OCI-LY1 (cell line): ENCODE measurements around the gene LRRC1.

Source experiments
- H2AFZ ChIP-seq: fragments of 200-600 bp; sonication (generic), shearing (Covaris generic); 2 replicates; pipeline ENCODE4 v1.6.0; 2014; ENCODE audit warnings: antibody characterized with exemption, mild to moderate bottlenecking, low read length
- H3F3A ChIP-seq: fragments of 200-600 bp; sonication (generic), shearing (Covaris generic); 2 replicates; pipeline ENCODE4 v1.6.0; 2014; ENCODE audit warnings: mild to moderate bottlenecking, antibody characterized with exemption, low read length, moderate library complexity; ENCODE audit not compliant: insufficient read depth
- H3K27ac ChIP-seq: fragments of 200-600 bp; sonication (generic); 2 replicates; pipeline ENCODE4 v1.5.1; 2014; ENCODE audit warnings: low read length, mixed run types, mild to moderate bottlenecking, low read depth; ENCODE audit not compliant: poor library complexity, severe bottlenecking
- H3K27me3 ChIP-seq: fragments of 200-600 bp; sonication (generic); 2 replicates; pipeline ENCODE4 v1.6.0; 2014; ENCODE audit warnings: antibody characterized with exemption, mild to moderate bottlenecking, low read length, moderate library complexity; ENCODE audit not compliant: insufficient read depth
- H3K36me3 ChIP-seq: fragments of 200-600 bp; sonication (generic); 2 replicates; pipeline ENCODE4 v1.6.1; 2014; ENCODE audit warnings: mild to moderate bottlenecking, antibody characterized with exemption, low read length, moderate library complexity, mixed read lengths; ENCODE audit not compliant: insufficient read depth
- H3K4me1 ChIP-seq: fragments of 200-600 bp; sonication (generic); 2 replicates; pipeline ENCODE4 v1.5.1; 2014; ENCODE audit warnings: mild to moderate bottlenecking, low read length, moderate library complexity; ENCODE audit not compliant: insufficient read depth, severe bottlenecking
- H3K4me2 ChIP-seq: fragments of 200-600 bp; sonication (generic), shearing (Covaris generic); 2 replicates; pipeline ENCODE4 v1.6.1; 2014; ENCODE audit warnings: low read length
- H3K4me3 ChIP-seq: fragments of 200-600 bp; sonication (generic); 2 replicates; pipeline ENCODE4 v1.5.1; 2014; ENCODE audit warnings: low read length, low read depth, mild to moderate bottlenecking, mixed read lengths; ENCODE audit not compliant: poor library complexity, severe bottlenecking
- H3K79me2 ChIP-seq: fragments of 200-600 bp; shearing (Covaris generic); 2 replicates; pipeline ENCODE4 v1.6.1; 2016; ENCODE audit warnings: mixed run types, low read length, mixed read lengths; ENCODE audit not compliant: insufficient read depth
- H3K9ac ChIP-seq: fragments of 200-600 bp; sonication (generic), shearing (Covaris generic); 2 replicates; pipeline ENCODE4 v1.6.1; 2014; ENCODE audit warnings: mild to moderate bottlenecking, low read length, mixed read lengths
- H3K9me2 ChIP-seq: fragments of 200-600 bp; sonication (generic), shearing (Covaris generic); 2 replicates; pipeline ENCODE4 v1.6.1; 2014; ENCODE audit warnings: low read depth, mild to moderate bottlenecking, low read length, mixed read lengths
- H3K9me3 ChIP-seq: fragments of 200-600 bp; shearing (Covaris generic); 2 replicates; pipeline ENCODE4 v1.6.1; 2014; ENCODE audit warnings: low read length, mixed read lengths
- H4K20me1 ChIP-seq: fragments of 200-600 bp; sonication (generic), shearing (Covaris generic); 2 replicates; pipeline ENCODE4 v1.6.0; 2016; ENCODE audit warnings: mild to moderate bottlenecking, low read length; ENCODE audit not compliant: insufficient read depth
- EZH2 ChIP-seq: fragments of 200-600 bp; sonication (generic), shearing (Covaris generic); IDR thresholded peaks from 2 replicates; pipeline ENCODE4 v1.8.0; 2017; ENCODE audit warnings: borderline replicate concordance, mixed run types, mild to moderate bottlenecking, antibody characterized with exemption, low read length, moderate library complexity, mixed read lengths
- TF ChIP-seq, protein P1 (sequence below): fragments of 200-600 bp; sonication (generic), shearing (Covaris generic); IDR thresholded peaks from 2 replicates; pipeline ENCODE4 v1.5.1; 2017; ENCODE audit warnings: mild to moderate bottlenecking, antibody characterized with exemption, low read length, moderate library complexity, mixed read lengths

LRRC1 gene

DNA sequence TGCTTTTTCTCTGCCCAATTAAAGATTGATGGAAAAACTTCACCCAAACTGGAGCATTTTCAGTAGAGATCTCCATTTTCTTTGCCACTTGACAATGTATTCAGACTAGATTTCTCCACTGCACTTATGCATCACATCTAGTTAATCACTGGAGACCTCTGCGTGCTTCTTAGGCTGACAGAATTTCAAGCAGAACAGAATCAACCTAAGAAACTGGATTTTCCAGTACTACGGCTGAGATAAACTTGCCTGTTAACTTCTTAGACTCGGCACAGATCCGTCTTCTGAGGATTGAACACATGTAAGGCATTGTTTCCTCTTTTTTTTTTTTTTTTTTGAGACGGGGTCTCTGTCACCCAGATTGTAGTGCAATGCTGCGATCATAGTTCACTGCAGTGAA lies 139.2 kb downstream of the LRRC1 start:
- TF ChIP-seq, protein P1, sequence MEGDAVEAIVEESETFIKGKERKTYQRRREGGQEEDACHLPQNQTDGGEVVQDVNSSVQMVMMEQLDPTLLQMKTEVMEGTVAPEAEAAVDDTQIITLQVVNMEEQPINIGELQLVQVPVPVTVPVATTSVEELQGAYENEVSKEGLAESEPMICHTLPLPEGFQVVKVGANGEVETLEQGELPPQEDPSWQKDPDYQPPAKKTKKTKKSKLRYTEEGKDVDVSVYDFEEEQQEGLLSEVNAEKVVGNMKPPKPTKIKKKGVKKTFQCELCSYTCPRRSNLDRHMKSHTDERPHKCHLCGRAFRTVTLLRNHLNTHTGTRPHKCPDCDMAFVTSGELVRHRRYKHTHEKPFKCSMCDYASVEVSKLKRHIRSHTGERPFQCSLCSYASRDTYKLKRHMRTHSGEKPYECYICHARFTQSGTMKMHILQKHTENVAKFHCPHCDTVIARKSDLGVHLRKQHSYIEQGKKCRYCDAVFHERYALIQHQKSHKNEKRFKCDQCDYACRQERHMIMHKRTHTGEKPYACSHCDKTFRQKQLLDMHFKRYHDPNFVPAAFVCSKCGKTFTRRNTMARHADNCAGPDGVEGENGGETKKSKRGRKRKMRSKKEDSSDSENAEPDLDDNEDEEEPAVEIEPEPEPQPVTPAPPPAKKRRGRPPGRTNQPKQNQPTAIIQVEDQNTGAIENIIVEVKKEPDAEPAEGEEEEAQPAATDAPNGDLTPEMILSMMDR = no peak

DNA sequence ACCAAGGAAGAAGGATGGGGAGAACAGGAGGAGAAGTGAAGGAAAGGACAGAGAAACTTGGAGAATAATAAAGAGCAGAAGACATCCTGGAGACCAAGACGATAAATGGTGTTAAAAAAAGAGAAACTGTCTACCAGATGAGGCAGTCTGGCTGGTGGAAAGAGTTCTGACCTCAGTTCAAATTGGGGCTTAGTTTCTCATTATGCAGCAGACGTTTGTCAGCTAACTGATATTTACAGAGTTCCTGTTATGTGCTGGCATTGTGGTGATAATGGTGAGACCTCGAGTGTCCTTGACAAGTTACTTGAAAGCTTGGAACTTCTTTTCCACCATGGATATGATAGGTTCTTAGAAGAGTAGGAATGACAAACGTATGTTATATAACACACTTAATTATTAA lies 142.7 kb downstream of the LRRC1 start:
- Histone ChIP-seq H3K4me1 (no peaks in the 10 kb centered on the region), H4K20me1 (no peaks in the 10 kb centered on the region), H3F3A (no peaks in the 10 kb centered on the region), H2AFZ (no peak overlapping the region), H3K27me3 (no peaks in the 10 kb centered on the region; the same call in 1 of the 2 replicates), H3K79me2 (no peaks in the 10 kb centered on the region), H3K27ac (no peak overlapping the region), H3K36me3 (no peaks in the 10 kb centered on the region), H3K9me2 (no peaks in the 10 kb centered on the region), H3K4me2 (no peak overlapping the region), H3K9ac (no peak overlapping the region), H3K9me3 (no peaks in the 10 kb centered on the region), H3K4me3 (no peak overlapping the region)
- TF ChIP-seq, protein P1 = no peak
- no peak for TF ChIP-seq EZH2

More for the DNA sequence above, 139.2 kb downstream of the LRRC1 start:
- Histone ChIP-seq H3K79me2 (no peaks in the 10 kb centered on the region), H3K4me3 (no peak overlapping the region), H3F3A (no peaks in the 10 kb centered on the region), H3K27ac (no peak overlapping the region), H3K9me2 (no peaks in the 10 kb centered on the region), H2AFZ (no peak overlapping the region), H3K9me3 (no peaks in the 10 kb centered on the region), H3K27me3 (no peaks in the 10 kb centered on the region), H3K4me1 (no peaks in the 10 kb centered on the region), H3K9ac (no peak overlapping the region), H4K20me1 (no peaks in the 10 kb centered on the region), H3K36me3 (no peaks in the 10 kb centered on the region), H3K4me2 (no peak overlapping the region)

DNA sequence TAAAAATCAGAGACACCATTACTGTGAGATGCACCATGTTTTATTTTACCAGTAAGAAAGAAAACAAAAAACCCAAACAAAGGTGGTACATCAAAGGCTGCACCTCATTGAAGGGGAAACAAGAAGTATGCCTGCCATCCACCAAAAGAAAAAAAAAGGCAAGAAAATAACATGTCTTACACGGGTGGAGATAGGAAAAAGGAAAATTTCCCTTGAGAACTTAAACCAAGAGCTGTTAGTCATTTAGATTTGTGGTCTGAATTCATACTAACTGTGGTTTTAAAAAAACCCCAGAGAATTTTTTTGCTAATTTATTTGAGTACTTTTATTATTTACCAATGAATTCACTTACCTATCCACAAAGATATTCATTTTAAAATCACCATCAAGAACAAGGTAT lies 144.0 kb downstream of the LRRC1 start:
- no peak overlapping the region for H3K27ac ChIP-seq
- H3K9me2 ChIP-seq = no peaks in the 10 kb centered on the region
- no peak overlapping the region for H2AFZ ChIP-seq
- no peak overlapping the region for H3K4me2 ChIP-seq
- H4K20me1 ChIP-seq = no peaks in the 10 kb centered on the region
- H3K79me2 ChIP-seq = no peaks in the 10 kb centered on the region
- no peak overlapping the region for H3K4me3 ChIP-seq
- H3K27me3 ChIP-seq = no peaks in the 10 kb centered on the region; the same call in 1 of the 2 replicates
- H3K9me3 ChIP-seq = no peaks in the 10 kb centered on the region
- no peaks in the 10 kb centered on the region for H3K4me1 ChIP-seq
- no peak overlapping the region for H3K9ac ChIP-seq
- H3K36me3 ChIP-seq = no peaks in the 10 kb centered on the region
- TF ChIP-seq EZH2 = no peak
- TF ChIP-seq, protein P1 = no peak
- H3F3A ChIP-seq = no peaks in the 10 kb centered on the region
